ENCODE measurements around the gene IARS1.

The IARS1 gene

GRCh38 chr9:92327283-92327850, 33.9 kb upstream of the IARS1 start:
- Histone ChIP-seq H3K9ac (ENCODE audit: low read depth, low read length, poor library complexity, severe bottlenecking) (peak overlapping the region; percentile 88), H3F3A (ENCODE audit: low read depth) (no peaks in the 10 kb centered on the region), H3K79me2 (ENCODE audit: insufficient read depth, low read length) (peaks cover 67% of the 10 kb centered on the region), H3K9me2 (replicated peaks; ENCODE audit: low read depth, low read length) (no peaks in the 10 kb centered on the region), H3K4me2 (ENCODE audit: low read depth, low read length, poor library complexity, severe bottlenecking) (peak overlapping the region; percentile 89), H3K4me3 (ENCODE audit: low read length, poor library complexity, severe bottlenecking) (peak overlapping the region; percentile 90), H4K20me1 (ENCODE audit: insufficient read depth, low read length, poor library complexity, severe bottlenecking) (no peaks in the 10 kb centered on the region), H3K36me3 (ENCODE audit: insufficient read depth, low read length) (no peaks in the 10 kb centered on the region; the same call in 1 of the 2 replicates), H3K27me3 (ENCODE audit: insufficient read depth, low read length, poor library complexity, severe bottlenecking) (no peaks in the 10 kb centered on the region), H3K4me1 (ENCODE audit: insufficient read depth, low read length, poor library complexity, severe bottlenecking) (peaks cover 39% of the 10 kb centered on the region), H3K9me3 (ENCODE audit: insufficient read depth, low read depth, low read length) (no peaks in the 10 kb centered on the region), H2AFZ (ENCODE audit: low read length) (no peak overlapping the region)
- TF ChIP-seq CTCF (conservative IDR thresholded peaks at IDR 0.05; ENCODE audit: low read length) (no peak), EZH2phosphoT487 (IDR thresholded peaks at IDR 0.05; ENCODE audit: borderline replicate concordance) (no peak)

DNA sequence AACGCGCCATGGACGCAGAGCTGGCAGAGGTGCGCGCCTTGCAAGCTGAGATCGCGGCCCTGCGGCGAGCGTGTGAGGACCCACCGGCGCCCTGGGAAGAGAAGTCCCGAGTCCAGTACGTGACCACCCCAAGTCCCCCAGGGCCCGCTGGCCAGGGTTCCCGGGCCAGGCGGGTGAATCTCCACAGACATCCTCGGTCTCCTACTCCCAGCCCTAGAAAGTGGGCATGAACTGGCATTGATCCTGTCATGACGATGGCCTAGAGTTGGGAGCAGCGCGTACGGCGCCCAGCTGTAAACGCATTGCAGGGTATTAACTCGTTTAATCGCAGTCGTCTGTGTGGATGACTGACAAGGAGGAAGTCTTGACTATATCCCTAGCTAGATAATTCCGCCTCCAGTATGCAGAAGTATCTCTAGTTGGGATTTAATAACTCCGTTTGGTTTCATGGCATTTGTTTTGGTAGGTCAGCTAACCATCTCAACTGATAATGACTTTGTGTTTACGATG, 32.5 kb upstream of the IARS1 start:
- H3K9me3 ChIP-seq (ENCODE audit: insufficient read depth, low read depth, low read length), result no peaks in the 10 kb centered on the region
- H3K79me2 ChIP-seq (ENCODE audit: insufficient read depth, low read length), result peaks cover 67% of the 10 kb centered on the region
- peak overlapping the region; percentile 89 for H3K4me2 ChIP-seq (ENCODE audit: low read depth, low read length, poor library complexity, severe bottlenecking)
- no peaks in the 10 kb centered on the region for H3F3A ChIP-seq (ENCODE audit: low read depth)
- no peaks in the 10 kb centered on the region; the same call in 1 of the 2 replicates for H3K36me3 ChIP-seq (ENCODE audit: insufficient read depth, low read length)
- peaks cover 39% of the 10 kb centered on the region for H3K4me1 ChIP-seq (ENCODE audit: insufficient read depth, low read length, poor library complexity, severe bottlenecking)
- H3K9me2 ChIP-seq (replicated peaks; ENCODE audit: low read depth, low read length), result no peaks in the 10 kb centered on the region
- peak overlapping the region; percentile 88 for H3K9ac ChIP-seq (ENCODE audit: low read depth, low read length, poor library complexity, severe bottlenecking)
- no peak for TF ChIP-seq EZH2phosphoT487 (IDR thresholded peaks at IDR 0.05; ENCODE audit: borderline replicate concordance)
- no peak for TF ChIP-seq CTCF (conservative IDR thresholded peaks at IDR 0.05; ENCODE audit: low read length)
- H3K4me3 ChIP-seq (ENCODE audit: low read length, poor library complexity, severe bottlenecking), result peak overlapping the region; percentile 90
- peaks cover 3% of the 10 kb centered on the region for H4K20me1 ChIP-seq (ENCODE audit: insufficient read depth, low read length, poor library complexity, severe bottlenecking)
- peak overlapping the region; percentile 97 for H2AFZ ChIP-seq (ENCODE audit: low read length)
- H3K27me3 ChIP-seq (ENCODE audit: insufficient read depth, low read length, poor library complexity, severe bottlenecking), result no peaks in the 10 kb centered on the region

- TF ChIP-seq EZH2phosphoT487 (IDR thresholded peaks at IDR 0.05; ENCODE audit: borderline replicate concordance) (no peak), CTCF (conservative IDR thresholded peaks at IDR 0.05; ENCODE audit: low read length) (no peak)
- Histone ChIP-seq H3K4me3 (ENCODE audit: low read length, poor library complexity, severe bottlenecking) (peak within 1 kb of the TSS; percentile 90), H3K79me2 (ENCODE audit: insufficient read depth, low read length) (peaks cover 67% of the 10 kb centered on the region), H3K9me2 (replicated peaks; ENCODE audit: low read depth, low read length) (no peaks in the 10 kb centered on the region), H2AFZ (ENCODE audit: low read length) (peak within 1 kb of the TSS; percentile 97), H3K9ac (ENCODE audit: low read depth, low read length, poor library complexity, severe bottlenecking) (peak within 1 kb of the TSS; percentile 88), H4K20me1 (ENCODE audit: insufficient read depth, low read length, poor library complexity, severe bottlenecking) (peaks cover 3% of the 10 kb centered on the region), H3K9me3 (ENCODE audit: insufficient read depth, low read depth, low read length) (no peaks in the 10 kb centered on the region), H3K27me3 (ENCODE audit: insufficient read depth, low read length, poor library complexity, severe bottlenecking) (no peaks in the 10 kb centered on the region), H3K36me3 (ENCODE audit: insufficient read depth, low read length) (no peaks in the 10 kb centered on the region; the same call in 1 of the 2 replicates), H3K4me2 (ENCODE audit: low read depth, low read length, poor library complexity, severe bottlenecking) (peak within 1 kb of the TSS; percentile 89), H3F3A (ENCODE audit: low read depth) (no peaks in the 10 kb centered on the region), H3K4me1 (ENCODE audit: insufficient read depth, low read length, poor library complexity, severe bottlenecking) (peaks cover 39% of the 10 kb centered on the region)
These were observed 31.9 kb upstream of the IARS1 start, which contains the start of the genes CENPP and NOL8 for GRCh38 chr9:92325269-92325990. Gene CENPP, plus strand, starts transcription at chr9:92325953. Gene NOL8, minus strand, starts transcription at chr9:92325350. Its CDS starts 1,189 bp downstream, at chr9:92324161.
